Small intestine (tissue), 16 donors: ENCODE results near the gene PSTPIP1. TPM values are rescaled to one million over a fixed set of nuclear protein-coding genes. Genes with fewer than 3 reads are reported as not detected.
A peak's percentile ranks its signal among the peaks of the same experiment; 100 is the strongest.

Source experiments
- DNase-seq, 2 donors: peaks; one replicate each; pipeline versions ENCODE4 v3.0.0 to v3.0.0-alpha.2; 2013
- FAIRE-seq: peaks from 2 replicates; lab custom pipeline; 2012; peaks lifted over from hg19 to GRCh38; lab: Jason Lieb, UNC
- H3K27ac ChIP-seq, 3 donors: one replicate each; pipeline ENCODE4 v1.5.1; 2013; ENCODE audit warnings: low read length in 2 of 3, mild to moderate bottlenecking in 2 of 3, control low read depth in 1 of 3, inconsistent platforms in 1 of 3, low read depth in 1 of 3, moderate library complexity in 1 of 3
- H3K27me3 ChIP-seq, 3 donors: one replicate each; pipeline ENCODE4 v1.6.1; 2013; ENCODE audit warnings: low read length in 3 of 3, inconsistent platforms in 1 of 3; ENCODE audit not compliant: control insufficient read depth in 3 of 3, insufficient read depth in 3 of 3
- H3K36me3 ChIP-seq, 3 donors: one replicate each; pipeline ENCODE4 v1.6.1; 2013; ENCODE audit warnings: low read length in 3 of 3, inconsistent platforms in 1 of 3, low read depth in 1 of 3, mild to moderate bottlenecking in 1 of 3, moderate library complexity in 1 of 3; ENCODE audit not compliant: control insufficient read depth in 3 of 3, insufficient read depth in 2 of 3
- H3K4me1 ChIP-seq, 3 donors: one replicate each; pipeline ENCODE4 v1.6.1; 2013; ENCODE audit warnings: low read length in 2 of 3, inconsistent platforms in 1 of 3, low read depth in 1 of 3, mild to moderate bottlenecking in 1 of 3, moderate library complexity in 1 of 3; ENCODE audit not compliant: control insufficient read depth in 3 of 3, insufficient read depth in 2 of 3
- H3K4me3 ChIP-seq, 3 donors: one replicate each; pipeline ENCODE4 v1.5.1; 2013; ENCODE audit warnings: low read length in 3 of 3, control low read depth in 1 of 3, inconsistent platforms in 1 of 3, low read depth in 1 of 3, mild to moderate bottlenecking in 1 of 3, moderate library complexity in 1 of 3
- H3K9me3 ChIP-seq, 2 donors: one replicate each; pipeline ENCODE4 v1.6.1; 2013; ENCODE audit warnings: low read depth in 1 of 2, low read length in 1 of 2; ENCODE audit not compliant: control insufficient read depth in 2 of 2, insufficient read depth in 1 of 2
- WGBS, 3 donors: extraction: QIAGEN DNeasy Blood & Tissue Kit; methylation state at CpG; one replicate each; pipeline ENCODE4 v1.1.7; 2013; 5-methylcytosine and 5-hydroxymethylcytosine counted together
- long read RNA-seq, 10 donors: transcript quantifications; one replicate each; lab custom pipeline, GENCODE V29; 2026
- polyA plus RNA-seq, 4 donors: library from polyadenylated mRNA; stranded (reverse) in 3 of 4; unstranded in 1 of 4; fragments of 200-250 nt in 3 of 4; fragments of 120-200 nt in 1 of 4; gene quantifications; one replicate each; pipeline versions ENCODE4 v1.2.1 to v1.2.3, GENCODE V29; 2013
- donor health status: healthy with polysubstance abuse.
- donor health status: control.
- donor health status: control.
- donor health status: Bipolar disorder and iron deficiency.
- donor health status: healthy.

Gene PSTPIP1
- polyA plus RNA-seq = 10 to 100 TPM in 1 of 4 donors, 1 to 10 TPM in 3; 1.8 to 17.0 (median 3.2) TPM
- long read RNA-seq, donor 1 = 0 reads
- long read RNA-seq, donor 2 = 0 reads
- long read RNA-seq, donor 3 = 0 reads
- long read RNA-seq, donor 4 = 0 reads
- long read RNA-seq, donor 5, partial matches to known transcripts = 0 of 1 reads
- long read RNA-seq, donor 5, other reads (novel, unspliced or antisense) = 0 of 1 reads
- long read RNA-seq, donor 6 = 0 reads
- long read RNA-seq, donor 7 = 0 reads
- long read RNA-seq, donor 8, partial matches to known transcripts = 0 of 1 reads
- long read RNA-seq, donor 8, other reads (novel, unspliced or antisense) = 0 of 1 reads
- long read RNA-seq, donor 9, partial matches to known transcripts = 103 of 104 reads
- long read RNA-seq, donor 9, other reads (novel, unspliced or antisense) = 0 of 104 reads
- long read RNA-seq, donor 10, partial matches to known transcripts = 137 of 494 reads
- long read RNA-seq, donor 10, other reads (novel, unspliced or antisense) = 357 of 494 reads

DNA sequence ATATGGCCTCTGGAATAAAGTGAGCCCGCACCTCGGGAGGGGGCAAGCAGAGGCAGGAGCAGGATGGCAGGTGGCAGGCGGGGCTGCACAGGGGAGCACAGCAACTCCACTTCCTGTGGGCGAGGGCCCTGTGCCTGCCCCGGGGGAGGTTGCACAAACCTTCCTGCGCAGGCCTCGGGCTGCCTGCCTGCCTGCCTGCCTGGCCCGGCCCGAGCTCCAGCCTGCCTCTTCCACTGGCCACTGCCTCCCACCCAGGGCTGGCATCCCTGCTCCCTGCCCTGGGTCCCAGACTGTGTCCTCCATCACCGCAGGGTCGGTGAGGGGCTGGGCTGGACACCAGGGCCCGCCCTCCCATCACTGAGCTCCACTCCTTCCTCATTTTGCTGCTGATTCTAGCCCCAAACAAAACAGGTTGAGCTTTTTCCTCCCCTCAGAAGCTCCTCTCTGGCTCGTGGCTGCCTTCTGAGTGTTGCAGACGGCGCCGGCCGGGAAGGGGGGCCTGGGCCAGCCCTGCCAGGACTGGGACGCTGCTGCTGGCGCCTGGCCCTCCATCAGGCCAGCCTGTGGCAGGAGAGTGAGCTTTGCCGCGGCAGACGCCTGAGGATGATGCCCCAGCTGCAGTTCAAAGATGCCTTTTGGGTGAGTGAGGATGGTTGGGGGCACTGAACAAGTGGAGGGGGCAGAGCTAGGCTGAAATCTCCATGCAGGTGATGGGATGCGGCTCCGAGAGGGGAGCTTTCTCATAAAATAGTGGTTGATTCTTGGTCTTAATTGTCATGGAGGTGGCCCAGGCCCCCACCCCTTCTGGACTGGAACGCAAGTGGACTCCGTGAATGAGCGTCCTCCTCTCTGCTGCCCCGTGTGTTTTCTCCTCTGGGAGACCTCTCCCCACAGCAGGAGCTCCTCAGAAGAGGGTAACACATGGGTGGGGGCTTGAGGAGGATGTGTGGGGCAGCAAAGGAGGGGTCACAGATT is at the start of gene PSTPIP1:
PSTPIP1 (plus strand) TSS at position 156 of the 975 bp plus-strand sequence; CDS start at position 604, 448 bp downstream.
- no peak for FAIRE-seq

DNA sequence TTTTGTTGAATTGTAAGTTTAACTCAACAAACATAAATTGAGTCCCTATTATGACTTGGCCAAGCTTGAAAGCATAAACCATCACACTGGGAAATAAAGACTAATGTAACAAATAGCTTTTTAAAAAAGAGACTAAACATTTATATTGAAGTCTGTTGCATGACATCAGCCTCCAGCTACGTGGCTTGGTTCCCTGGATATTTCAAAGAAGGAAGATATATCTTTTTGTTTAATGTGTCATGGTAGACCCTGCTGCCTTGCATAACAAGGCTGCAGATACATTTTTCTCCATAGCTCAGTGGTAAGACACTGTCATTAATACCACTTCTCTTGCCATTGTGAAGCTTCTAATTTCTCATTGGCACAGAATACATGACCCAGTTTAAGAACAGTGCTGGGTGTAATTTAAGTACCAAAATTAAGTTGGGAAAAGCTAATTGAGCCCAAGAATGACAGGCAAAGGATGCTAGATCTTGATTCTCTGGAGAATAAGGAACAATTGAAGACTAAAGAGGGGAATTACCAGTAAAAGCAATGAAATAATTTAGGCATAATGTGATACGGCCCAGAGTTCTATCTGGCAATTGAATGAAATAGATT is 49.3 kb upstream of the PSTPIP1 start:
- 80 to 96% (median 94%) methylated on average over 2 of the region's 2 CpGs for WGBS, 3 donors
- DNase-seq (peak in 1 of 2 donors; percentile 11), FAIRE-seq (no peak)
- H3K4me3 ChIP-seq = no peak overlapping the region
- no peaks in the 10 kb centered on the region for H3K27me3 ChIP-seq
- H3K27ac ChIP-seq = no peak overlapping the region
- H3K36me3 ChIP-seq = peaks cover 2 to 15% (median 6%) of the 10 kb centered on the region in 3 donors
- H3K9me3 ChIP-seq = no peaks in the 10 kb centered on the region
- H3K4me1 ChIP-seq = no peaks in the 10 kb centered on the region

More for the DNA sequence above, at the start of gene PSTPIP1:
- peak within 1 kb of the TSS in 2 of 3 donors; percentile 67 to 84 for H3K27ac ChIP-seq
- no peaks in the 10 kb centered on the region for H3K27me3 ChIP-seq
- peak in 1 of 2 donors; percentile 44 for DNase-seq
- H3K4me3 ChIP-seq = peak within 1 kb of the TSS in 2 of 3 donors; percentile 28 to 56
- H3K36me3 ChIP-seq = no peaks in the 10 kb centered on the region
- no peaks in the 10 kb centered on the region for H3K9me3 ChIP-seq
- 53 to 62% (median 61%) methylated on average over 21 to 28 of the region's 28 CpGs for WGBS, 3 donors
- no peaks in the 10 kb centered on the region for H3K4me1 ChIP-seq

DNA sequence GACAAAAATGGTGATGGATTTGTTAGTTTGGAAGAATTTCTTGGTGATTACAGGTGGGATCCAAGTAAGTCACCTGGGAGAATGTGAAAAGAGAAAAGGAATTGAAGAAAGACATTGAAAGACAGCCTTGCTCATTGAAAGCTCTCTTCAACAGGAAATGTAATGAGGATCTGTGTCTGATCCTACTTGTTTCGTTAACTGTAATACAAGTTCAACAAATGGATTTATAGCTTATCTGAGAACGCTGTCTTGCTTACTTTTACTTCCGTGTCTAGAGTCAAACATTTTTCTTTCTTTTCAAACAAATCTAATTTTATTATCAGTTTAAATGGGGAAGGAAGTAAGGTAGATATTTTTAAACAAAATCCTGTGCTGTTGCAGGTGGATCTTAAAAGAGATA is 47.5 kb upstream of the PSTPIP1 start:
- no peak for DNase-seq
- no peaks in the 10 kb centered on the region for H3K27me3 ChIP-seq
- no peak for FAIRE-seq
- H3K9me3 ChIP-seq = no peaks in the 10 kb centered on the region
- H3K36me3 ChIP-seq = peaks cover 3 to 15% (median 8%) of the 10 kb centered on the region in 3 donors
- no peaks in the 10 kb centered on the region for H3K4me1 ChIP-seq
- WGBS, 3 donors = 74 to 80% (median 76%) methylated on average over 3 of the region's 3 CpGs
- H3K27ac ChIP-seq = no peak overlapping the region
- no peak overlapping the region for H3K4me3 ChIP-seq

DNA sequence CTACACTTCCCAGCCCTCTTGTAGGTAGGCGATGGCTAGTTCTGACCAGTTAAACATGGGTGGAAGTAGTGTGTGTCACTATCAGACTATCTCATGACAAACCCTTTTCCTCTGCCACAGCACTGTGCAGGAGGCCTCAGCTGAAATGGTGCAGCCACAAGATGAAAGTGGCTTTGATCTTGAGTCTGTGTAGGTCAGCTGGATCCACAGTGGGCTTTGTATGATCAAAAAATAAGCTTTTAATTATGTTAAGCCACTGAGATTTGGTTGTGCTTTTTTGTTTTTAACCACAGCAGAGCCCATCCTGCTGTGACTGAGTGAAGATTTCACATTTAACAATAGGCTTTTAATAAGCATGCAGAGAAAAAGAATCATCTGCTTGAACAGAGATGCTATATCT is 43.7 kb upstream of the PSTPIP1 start:
- no peak overlapping the region for H3K4me3 ChIP-seq
- WGBS, 3 donors = 94 to 97% (median 95%) methylated on average over 1 of the region's 1 CpG
- FAIRE-seq (no peak), DNase-seq (no peak)
- H3K27me3 ChIP-seq = no peaks in the 10 kb centered on the region
- H3K4me1 ChIP-seq = no peaks in the 10 kb centered on the region
- no peaks in the 10 kb centered on the region for H3K9me3 ChIP-seq
- H3K27ac ChIP-seq = no peak overlapping the region
- H3K36me3 ChIP-seq = peaks cover 3 to 8% (median 6%) of the 10 kb centered on the region in 3 donors

DNA sequence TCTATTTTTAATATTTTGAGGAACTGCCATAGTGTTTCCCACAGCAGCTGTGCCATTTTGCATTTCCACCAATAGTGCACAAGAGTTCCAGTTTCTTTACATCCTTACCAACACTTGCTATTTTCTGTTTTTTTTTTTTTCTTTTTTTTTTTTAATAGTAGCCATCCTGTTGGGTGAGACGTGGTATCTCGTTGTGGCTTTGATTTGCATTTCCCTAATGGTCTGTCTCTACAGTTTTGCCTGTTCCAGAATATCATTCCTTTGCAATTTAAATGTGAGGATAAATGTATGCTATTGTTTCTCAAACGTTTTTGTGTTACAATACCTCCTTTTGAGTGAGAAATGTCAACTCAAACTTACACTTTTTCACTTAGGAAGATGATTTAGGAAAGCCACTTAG is 41.0 kb upstream of the PSTPIP1 start:
- Histone ChIP-seq H3K27me3 (no peaks in the 10 kb centered on the region), H3K36me3 (peaks cover 3 to 5% (median 3%) of the 10 kb centered on the region in 3 donors), H3K27ac (no peak overlapping the region), H3K4me3 (no peak overlapping the region), H3K4me1 (no peaks in the 10 kb centered on the region), H3K9me3 (no peaks in the 10 kb centered on the region)
- 29 to 38% (median 32%) methylated on average over 3 of the region's 3 CpGs for WGBS, 3 donors
- no peak for FAIRE-seq
- DNase-seq = no peak

DNA sequence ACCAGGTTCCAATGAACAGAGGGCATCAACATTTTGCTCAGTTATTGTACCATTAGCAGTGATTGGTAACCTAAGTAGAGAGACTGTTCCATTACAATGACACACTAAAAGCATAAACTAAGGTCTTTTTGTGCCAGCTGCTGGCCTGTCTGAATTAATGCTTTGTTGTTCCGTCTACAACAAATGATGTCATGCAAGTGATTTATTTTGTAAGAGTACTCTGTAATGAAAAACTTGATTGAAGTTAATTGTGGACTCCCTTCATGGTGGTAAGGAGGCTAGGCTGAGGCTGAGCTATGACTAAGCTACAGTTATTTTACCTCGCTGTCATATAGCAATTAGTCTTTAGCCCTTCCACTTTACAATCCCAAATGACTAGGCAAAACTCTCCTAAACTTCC is 40.2 kb upstream of the PSTPIP1 start:
- Histone ChIP-seq H3K27me3 (no peaks in the 10 kb centered on the region), H3K4me1 (no peaks in the 10 kb centered on the region), H3K36me3 (peaks cover 2 to 5% (median 3%) of the 10 kb centered on the region in 3 donors), H3K9me3 (no peaks in the 10 kb centered on the region), H3K4me3 (no peak overlapping the region), H3K27ac (no peak overlapping the region)
- DNase-seq (peak; percentile 13 to 16), FAIRE-seq (no peak)
- WGBS, 3 donors = 16 to 45% (median 33%) methylated on average over 2 of the region's 2 CpGs

DNA sequence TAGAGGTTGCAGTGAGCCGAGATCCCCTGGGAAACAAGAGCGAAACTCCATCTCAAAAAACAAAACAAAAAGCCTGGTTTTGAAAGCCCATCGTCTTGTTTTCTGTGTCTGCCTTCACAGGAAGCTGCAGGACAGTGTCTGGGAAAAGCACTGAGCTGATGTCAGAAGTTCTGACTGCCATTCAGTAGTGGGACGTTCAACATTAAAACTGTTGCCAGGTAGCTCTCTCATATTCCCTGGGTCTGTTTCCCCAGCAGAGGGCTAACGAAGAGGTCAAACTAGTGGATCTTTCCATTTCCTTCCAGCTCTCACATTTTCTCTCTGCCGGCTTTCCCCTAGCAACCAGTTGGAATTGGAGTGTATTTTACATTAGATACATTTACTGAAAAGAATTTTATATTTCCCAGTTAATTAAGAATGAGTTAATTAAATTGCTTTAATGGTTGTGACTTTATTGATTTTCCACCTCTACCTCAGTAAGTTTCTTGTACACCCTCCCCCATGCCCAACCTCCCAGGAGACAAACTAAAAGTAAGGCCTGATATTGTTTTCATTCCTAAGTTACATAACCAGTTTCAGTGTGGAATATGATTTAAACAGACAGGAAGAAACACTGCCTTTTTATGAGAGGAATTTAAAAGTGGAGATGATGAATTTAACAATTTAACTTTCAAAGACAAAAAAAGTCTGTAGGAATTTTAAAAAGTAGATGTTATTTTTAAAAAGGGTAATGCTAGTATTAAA is 33.5 kb upstream of the PSTPIP1 start:
- H3K9me3 ChIP-seq = no peaks in the 10 kb centered on the region
- no peak for FAIRE-seq
- H3K4me3 ChIP-seq = no peak overlapping the region
- DNase-seq = no peak
- no peaks in the 10 kb centered on the region for H3K36me3 ChIP-seq
- H3K27me3 ChIP-seq = peaks cover 0 to 2% (median 0%) of the 10 kb centered on the region in 3 donors
- no peaks in the 10 kb centered on the region for H3K4me1 ChIP-seq
- WGBS, 3 donors = 71 to 88% (median 84%) methylated on average over 6 of the region's 6 CpGs
- no peak overlapping the region for H3K27ac ChIP-seq
